HG02970 (cell line): ENCODE measurements around the gene HNRNPA1L2.
"Not testable (repeated sequence)": the region's sequence is repeated elsewhere in the genome, so short reads cannot be mapped to it uniquely, and the experiment has no call there.

ENCODE experiments used
- ATAC-seq: cut with Tn5 transposase; IDR thresholded peaks from one replicate; pipeline ENCODE4 v1.9.1; 2021; ENCODE audit warnings: mild to moderate bottlenecking, moderate library complexity, moderate number of reproducible peaks; ENCODE audit not compliant: unreplicated experiment, low FRiP score

The HNRNPA1L2 gene

DNA sequence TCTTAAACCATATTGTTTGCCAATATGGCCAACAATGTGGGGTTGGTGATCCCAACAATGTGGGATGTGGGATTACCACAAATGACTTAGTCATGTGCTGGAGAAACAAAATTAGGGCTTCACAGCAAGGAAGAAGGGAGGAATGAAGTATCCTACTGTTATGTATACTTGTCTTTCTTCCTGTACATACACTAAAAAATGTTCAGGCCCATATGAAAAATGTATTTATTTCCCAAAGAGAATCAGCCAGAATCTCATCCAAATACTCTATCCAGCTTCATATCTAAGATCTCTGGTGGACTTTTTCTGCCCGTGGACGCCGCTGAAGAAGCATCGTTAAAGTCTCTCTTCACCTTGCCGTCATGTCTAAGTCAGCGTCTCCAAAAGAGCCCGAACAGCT, at the start of gene HNRNPA1L2:
Gene HNRNPA1L2 (plus strand): TSS at position 301 of the 400 bp plus-strand sequence. CDS start 62 bp downstream, at position 363.
- ATAC-seq: no peak

- not testable (repeated sequence) for ATAC-seq
Measured at GRCh38 chr13:52593175-52593574, 49.1 kb upstream of the HNRNPA1L2 start.

GRCh38 chr13:52593812-52594211, 48.4 kb upstream of the HNRNPA1L2 start:
- ATAC-seq: not testable (repeated sequence)

- ATAC-seq: not testable (repeated sequence)
Measured at GRCh38 chr13:52594295-52594694, 47.9 kb upstream of the HNRNPA1L2 start.

- no peak for ATAC-seq
Measured at GRCh38 chr13:52597676-52598075, 44.6 kb upstream of the HNRNPA1L2 start.

GRCh38 chr13:52599037-52599847, 43.0 kb upstream of the HNRNPA1L2 start:
- ATAC-seq: no peak

DNA sequence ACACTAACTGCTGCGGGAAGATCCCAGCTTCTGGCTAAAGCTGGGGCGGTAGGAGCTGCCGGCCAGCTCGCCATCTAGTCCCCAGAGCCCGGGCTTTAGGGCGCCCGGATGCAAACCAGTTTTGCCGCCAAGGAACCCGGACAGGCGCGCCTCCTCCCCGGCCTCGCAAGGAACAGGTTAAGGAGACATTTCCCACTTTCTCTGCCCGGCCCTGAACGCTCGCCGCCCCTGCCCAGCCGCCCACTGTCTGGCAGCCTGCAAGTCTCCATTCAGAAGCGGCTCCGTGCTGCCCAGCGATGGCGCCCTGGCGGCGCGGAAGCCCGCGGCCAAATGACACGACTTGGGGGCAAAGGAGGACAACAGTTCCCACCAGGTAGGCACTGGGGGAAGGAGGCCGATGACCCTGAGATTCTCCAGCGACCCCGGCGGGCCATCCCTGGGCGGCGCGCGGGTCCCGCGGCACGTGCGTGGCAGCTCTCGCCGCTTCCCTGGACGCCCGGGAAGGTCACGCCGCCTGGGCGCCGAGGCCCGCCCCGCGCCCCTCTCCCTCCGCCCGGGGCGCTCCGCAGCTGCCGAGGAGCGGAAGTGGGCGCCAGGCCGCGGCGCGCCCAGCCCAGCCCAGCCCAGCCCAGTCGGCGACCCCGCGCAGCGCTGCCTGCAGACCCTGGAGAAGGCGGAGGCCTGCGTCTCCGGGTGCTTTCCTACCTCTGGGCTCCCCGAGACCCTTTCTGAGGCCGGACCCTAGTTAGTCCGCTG, 42.2 kb upstream of the HNRNPA1L2 start:
- ATAC-seq: no peak

DNA sequence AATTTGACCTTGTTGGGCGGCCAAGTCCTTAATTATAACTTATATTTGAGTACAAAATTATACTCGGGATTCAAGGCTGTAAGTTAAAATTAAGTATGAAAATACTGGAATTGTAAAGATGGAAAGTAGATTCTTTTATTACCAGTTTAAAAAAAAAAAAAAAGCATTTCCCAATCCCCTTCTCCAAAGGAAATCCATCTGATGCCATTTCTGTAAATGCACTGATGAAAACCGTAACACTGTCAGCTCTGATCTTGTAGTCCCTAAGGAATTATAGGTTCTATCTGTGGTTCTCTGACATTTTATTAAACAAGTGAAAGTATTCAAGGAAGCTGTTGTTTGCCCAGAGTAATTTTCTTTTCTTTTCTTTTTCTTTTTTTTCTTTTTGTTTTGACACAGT, 41.6 kb upstream of the HNRNPA1L2 start:
- no peak for ATAC-seq

DNA sequence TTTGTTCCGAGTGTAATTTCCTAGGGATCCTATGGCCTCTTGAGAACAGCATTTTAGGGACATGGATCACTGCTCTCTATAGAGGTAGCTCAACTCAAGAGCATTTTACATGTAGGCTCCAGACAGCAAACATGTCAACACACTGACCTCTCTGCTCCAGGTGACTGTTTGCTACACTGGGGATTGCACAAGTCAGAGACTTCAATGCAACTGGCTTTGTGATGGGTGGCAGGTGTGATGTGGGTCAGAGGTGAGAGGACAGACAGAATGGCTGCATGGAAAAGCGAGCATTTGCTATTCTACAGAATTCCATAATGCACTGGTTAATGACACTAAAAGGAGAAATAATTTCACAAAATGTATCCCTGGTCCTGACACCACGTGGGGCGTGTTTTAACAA, 38.9 kb upstream of the HNRNPA1L2 start:
- ATAC-seq: not testable (repeated sequence)

DNA sequence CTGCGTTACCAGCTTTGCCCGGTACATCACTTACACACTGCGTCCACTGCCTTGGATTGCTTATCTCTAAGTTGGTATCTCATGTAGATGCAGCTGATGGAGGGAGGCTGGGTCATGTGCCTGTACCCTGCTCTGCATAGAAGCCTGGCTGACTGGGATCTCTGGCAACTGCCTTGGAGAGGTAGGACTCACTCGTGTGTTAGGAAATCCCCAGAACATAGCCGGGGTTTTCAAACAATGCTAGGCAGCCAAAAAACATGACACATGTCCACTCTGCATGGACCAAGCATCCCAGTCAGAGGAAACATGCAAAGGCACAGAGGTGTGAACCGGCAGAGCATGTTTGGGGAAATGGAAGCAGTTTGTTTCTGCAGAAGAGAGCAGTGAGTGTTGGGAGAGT, 36.1 kb upstream of the HNRNPA1L2 start:
- not testable (repeated sequence) for ATAC-seq

DNA sequence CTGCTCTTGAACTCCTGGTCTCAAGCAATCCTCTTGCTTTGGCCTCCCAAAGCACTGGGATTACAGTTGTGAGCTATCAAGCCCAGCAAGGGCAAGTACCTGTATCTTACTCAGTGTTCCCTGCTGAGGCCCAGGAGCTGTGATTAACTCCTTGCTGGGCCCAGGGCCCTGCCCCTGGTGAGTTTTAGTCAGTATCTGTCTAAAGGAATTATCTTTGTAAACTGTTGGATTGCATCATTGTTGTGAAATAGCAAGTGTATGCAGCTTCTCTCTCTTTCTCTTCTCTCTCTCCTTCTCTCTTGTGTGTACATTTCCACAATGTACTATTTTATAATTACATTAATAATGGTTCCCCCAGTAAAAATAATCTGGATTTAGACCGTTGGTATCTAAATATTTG, 35.4 kb upstream of the HNRNPA1L2 start:
- ATAC-seq: not testable (repeated sequence)

DNA sequence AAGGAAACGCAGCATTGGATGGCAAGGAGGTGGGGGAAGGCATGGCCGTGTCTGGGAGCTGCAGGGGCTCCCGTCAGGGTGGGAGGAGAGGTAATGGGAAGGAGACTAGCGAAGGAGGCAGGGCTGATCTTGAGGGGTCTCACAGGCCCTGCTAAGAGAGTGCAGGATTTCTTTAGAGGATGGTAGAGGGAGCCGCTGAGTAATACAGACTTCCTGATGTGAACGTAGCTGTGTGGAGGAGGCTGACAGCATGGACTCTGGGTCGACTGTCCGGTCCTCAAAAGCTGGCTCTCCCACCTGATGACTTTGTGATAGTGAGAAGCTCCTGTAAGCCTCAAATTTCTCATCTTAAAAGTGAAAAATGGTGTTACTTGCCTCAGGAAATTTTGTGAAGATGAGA, 34.0 kb upstream of the HNRNPA1L2 start:
- not testable (repeated sequence) for ATAC-seq

DNA sequence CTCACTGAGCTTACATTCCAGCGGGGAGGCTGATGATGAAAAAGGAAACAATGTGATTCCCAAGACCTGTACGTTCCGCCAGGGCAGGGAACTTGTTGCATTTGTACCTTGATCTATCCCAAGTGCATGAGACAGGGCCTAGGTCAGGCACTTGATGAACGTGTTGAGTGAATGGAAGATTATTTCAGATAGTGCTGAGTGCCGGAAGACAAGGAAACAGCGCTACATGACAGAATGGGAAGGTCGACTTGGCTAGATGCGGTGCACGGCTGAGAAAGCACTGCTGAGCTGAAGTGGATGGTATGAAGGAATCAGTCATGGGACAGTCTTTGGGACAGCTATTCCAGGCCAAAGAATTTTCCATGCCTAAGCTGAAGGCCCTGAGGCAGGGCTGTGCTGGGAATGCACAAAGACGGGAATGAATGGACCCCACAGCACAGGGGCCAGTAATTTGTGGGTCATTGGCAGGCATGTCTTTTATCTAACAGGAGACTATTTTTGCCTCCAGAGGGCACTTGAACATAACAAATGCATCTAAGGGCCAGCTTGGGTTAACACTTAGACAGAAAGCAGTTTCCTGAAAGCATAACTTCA, 33.1 kb upstream of the HNRNPA1L2 start:
- not testable (repeated sequence) for ATAC-seq

GRCh38 chr13:52610158-52610557, 32.1 kb upstream of the HNRNPA1L2 start:
- not testable (repeated sequence) for ATAC-seq

DNA sequence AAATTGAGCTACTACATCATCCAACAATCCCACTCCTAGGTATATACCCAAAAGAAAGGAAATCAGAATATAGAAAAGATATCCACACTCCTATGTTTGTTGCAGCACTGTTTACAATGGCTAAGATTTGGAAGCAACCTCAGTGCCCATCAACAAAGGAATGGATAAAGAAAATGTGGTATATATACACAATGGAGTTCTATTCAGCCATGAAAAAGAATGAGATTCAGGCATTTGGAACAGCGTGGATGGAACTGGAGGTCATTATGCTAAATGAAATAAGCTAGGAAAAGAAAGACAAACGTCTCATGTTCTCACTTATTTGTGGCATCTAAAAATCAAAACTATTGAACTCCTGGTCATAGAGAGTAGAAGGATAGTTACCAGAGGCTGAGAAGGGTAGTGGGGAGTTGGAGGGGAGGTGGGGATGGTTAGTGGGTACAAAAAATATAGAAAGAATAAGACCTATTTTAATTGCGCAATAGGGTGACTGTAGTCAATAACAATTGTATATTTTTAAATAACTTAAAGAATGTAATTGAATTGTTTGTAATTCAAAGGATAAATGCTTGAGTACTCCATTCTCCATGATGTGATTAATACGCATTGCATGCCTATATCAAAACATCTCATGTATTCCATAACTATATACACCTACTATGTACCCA, 27.0 kb upstream of the HNRNPA1L2 start:
- ATAC-seq: no peak

DNA sequence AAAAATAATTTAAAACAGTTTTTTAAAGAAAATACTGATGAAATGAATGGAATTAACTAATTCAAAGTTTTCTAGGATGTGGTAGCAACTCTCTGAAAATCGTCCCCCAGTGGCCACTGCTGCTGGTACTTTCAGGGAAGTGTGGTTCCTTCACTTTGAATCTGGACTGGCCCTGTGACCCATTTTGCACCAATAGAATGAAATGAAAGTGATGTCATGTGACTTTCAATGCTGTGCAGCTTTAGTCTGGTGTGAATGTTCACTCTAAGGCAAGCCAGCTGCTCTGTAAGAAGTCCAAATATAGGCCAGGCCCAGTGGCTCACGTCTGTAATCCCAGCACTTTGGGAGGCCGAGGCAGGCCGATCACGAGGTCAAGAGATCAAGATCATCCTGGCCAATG, 26.4 kb upstream of the HNRNPA1L2 start:
- ATAC-seq: no peak

GRCh38 chr13:52617070-52618060, 24.9 kb upstream of the HNRNPA1L2 start:
- ATAC-seq: peak; percentile 95

DNA sequence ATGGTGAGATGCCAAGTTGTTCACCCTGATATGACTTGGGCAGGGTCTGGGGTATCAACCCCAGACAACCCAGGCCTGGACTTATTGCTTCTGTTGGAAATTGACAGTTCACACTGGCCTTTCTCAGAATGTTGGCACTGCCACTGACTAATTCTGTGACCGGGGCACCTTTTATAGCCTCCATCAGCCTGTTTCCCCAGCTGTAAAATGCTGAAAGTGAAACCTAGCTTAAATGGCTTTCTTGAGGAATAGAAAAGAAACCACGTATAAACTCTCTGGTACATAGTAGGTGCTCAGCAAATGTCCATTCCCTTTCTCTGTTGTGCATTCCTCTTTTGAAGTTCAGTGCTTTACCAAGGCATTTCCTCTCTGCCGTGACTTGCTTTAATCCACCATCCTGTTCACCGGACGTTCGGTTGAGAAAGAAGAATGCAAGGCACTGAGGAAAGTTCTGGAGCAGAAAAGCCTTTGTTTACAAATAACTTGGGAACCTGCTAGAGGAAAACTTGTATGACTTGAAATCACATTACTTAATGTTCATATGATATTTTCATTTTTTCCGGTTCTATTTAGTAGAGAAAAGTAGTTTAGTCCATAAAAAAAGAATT, 11.0 kb upstream of the HNRNPA1L2 start:
- not testable (repeated sequence) for ATAC-seq
